Skin epidermis (tissue), 12 donors: ENCODE data around the gene GLI3.
"Not testable (repeated sequence)": the region's sequence is repeated elsewhere in the genome, so short reads cannot be mapped to it uniquely, and the experiment has no call there.

Source experiments
- H3K27ac ChIP-seq, 21 experiments: fragments of 200-600 bp; sonication (generic) in 11 of 21; one replicate each; pipeline ENCODE4 v1.5.0; 2020; ENCODE audit warnings: mild to moderate bottlenecking in 3 of 21, inconsistent platforms in 2 of 21, moderate library complexity in 2 of 21
- H3K4me3 ChIP-seq, 7 experiments: fragments of 200-600 bp; sonication (generic) in 2 of 7; one replicate each; pipeline ENCODE4 v1.5.0; 2020; ENCODE audit warnings: inconsistent platforms in 2 of 7, mild to moderate bottlenecking in 2 of 7, moderate library complexity in 1 of 7

The GLI3 gene

DNA sequence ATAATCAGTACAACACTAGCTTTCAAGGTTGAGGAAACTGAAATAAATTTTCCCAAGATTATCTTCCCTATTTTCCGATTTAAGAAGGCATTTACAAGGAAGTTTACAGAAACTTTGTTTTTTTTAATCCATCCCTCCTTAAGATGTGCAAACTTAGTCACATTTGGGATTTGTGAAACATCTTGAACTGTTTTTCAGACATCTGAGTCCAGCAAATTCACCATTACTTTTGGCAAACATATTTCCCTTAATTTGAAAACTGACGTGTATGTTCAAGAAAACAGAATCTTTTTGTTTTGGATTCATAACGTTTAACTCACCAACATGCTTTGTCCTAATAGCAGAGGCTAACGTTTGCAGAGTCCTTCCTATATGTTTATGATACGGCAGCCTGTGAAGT lies 19.5 kb downstream of the GLI3 start:
- no peak overlapping the region for H3K4me3 ChIP-seq
- H3K27ac ChIP-seq = peak overlapping the region in 11 of 21 experiments; percentile 3 to 76 (median 39)

GRCh38 chr7:42217053-42217452 lies 20.0 kb downstream of the GLI3 start:
- peak overlapping the region in 17 of 21 experiments; percentile 15 to 76 (median 56) for H3K27ac ChIP-seq
- no peak overlapping the region for H3K4me3 ChIP-seq

- Histone ChIP-seq H3K27ac (peak overlapping the region in 2 of 21 experiments; percentile 7 to 10), H3K4me3 (no peak overlapping the region)
Measured at GRCh38 chr7:42214060-42214679, 22.8 kb downstream of the GLI3 start.

GRCh38 chr7:42213093-42213492 lies 23.9 kb downstream of the GLI3 start:
- Histone ChIP-seq H3K4me3 (no peak overlapping the region), H3K27ac (peak overlapping the region in 2 of 21 experiments; percentile 7 to 14)

- no peak overlapping the region for H3K4me3 ChIP-seq
Measured at GRCh38 chr7:42212541-42213090, 24.4 kb downstream of the GLI3 start.

DNA sequence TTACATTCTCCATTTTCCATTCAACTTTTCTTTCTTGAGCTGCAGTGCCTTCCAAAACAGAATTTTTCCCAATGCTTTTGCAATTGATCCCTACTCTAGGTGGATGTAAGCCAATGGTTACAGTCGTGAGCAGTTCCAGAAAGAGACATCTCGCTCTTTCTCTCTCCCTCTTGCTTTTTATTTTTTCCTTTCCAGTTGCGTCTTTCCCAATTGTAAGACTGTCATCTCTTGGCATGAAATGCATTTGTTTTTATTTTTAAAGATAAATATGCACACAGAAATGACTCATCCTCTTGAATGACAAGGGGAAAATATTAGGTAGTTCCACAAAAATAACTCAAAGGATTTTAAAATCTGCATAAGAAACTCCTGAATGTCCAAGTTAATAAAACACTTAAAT lies 25.1 kb downstream of the GLI3 start:
- H3K27ac ChIP-seq = peak overlapping the region in 3 of 21 experiments; percentile 8 to 37 (median 19)
- H3K4me3 ChIP-seq = no peak overlapping the region

More at GRCh38 chr7:42212541-42213090, 24.4 kb downstream of the GLI3 start:
- H3K27ac ChIP-seq = peak overlapping the region in 2 of 21 experiments; percentile 7 to 37

DNA sequence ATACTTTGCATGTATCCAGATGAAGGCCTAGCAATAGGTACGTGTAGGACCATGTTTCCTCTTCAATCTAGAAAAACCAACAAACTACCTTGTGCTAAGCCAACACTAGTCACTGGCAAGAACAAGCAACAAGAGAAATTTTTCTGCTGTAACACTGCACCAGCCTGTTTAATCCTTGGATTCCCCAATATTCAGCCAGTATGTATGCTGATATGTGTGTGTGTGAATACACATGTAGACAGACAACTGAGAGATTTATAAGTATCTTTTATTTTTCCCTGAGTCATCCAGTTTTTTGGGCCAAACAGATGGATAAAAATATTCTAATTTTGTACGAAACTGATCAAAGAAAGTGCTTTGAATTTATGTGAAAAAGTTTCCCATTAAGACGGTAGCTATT lies 26.2 kb downstream of the GLI3 start:
- Histone ChIP-seq H3K4me3 (no peak overlapping the region), H3K27ac (peak overlapping the region in 3 of 21 experiments; percentile 20 to 37 (median 26))

DNA sequence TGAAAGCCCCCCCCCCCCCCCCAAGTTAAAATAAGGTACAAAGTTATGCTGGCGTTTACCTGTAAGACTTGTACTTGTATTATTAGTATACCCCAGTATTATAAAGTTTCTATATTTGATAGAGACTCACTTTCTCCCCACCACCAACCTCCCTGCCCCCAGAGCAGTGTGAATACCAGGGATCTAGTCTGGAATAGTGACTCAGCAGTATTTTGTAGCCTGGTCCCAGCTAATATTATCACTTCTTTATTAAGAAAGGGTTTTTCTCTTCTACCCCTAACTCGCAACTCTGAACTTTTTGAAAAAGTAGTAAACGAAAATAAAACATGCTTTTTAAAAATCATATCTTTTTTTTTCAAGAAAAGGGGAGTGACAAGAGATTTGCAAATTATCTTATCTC lies 26.7 kb downstream of the GLI3 start:
- H3K4me3 ChIP-seq = no peak overlapping the region
- H3K27ac ChIP-seq = peak overlapping the region in 2 of 21 experiments; percentile 26 to 37

GRCh38 chr7:42209085-42209484 lies 27.9 kb downstream of the GLI3 start:
- H3K27ac ChIP-seq = peak overlapping the region in 3 of 21 experiments; percentile 33 to 69 (median 41)
- H3K4me3 ChIP-seq = not testable (repeated sequence)

DNA sequence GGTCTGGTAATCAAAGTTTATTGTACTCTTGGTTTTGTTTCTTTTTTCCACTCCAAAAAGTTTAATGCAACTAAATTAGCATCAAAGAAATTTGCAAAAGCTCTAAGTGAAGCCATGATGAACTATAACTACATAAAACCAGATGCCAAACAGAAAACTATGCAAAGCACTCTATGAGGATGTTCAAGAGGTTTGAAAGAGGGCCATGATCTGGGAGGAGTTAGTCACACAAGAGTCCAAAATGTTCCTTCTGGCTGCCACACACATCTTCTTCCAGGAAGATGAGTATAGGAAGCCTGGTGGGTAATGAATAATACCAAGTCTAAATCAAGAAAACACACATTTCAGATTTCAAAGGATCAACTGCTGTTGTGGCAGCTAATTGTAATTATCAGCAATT lies 28.4 kb downstream of the GLI3 start:
- H3K4me3 ChIP-seq = no peak overlapping the region

GRCh38 chr7:42207420-42207819 lies 29.6 kb downstream of the GLI3 start:
- Histone ChIP-seq H3K4me3 (no peak overlapping the region), H3K27ac (peak overlapping the region in 2 of 21 experiments; percentile 40 to 42)

More for the DNA sequence above, 28.4 kb downstream of the GLI3 start:
- peak overlapping the region in 3 of 21 experiments; percentile 19 to 69 (median 55) for H3K27ac ChIP-seq

- Histone ChIP-seq H3K4me3 (no peak overlapping the region), H3K27ac (no peak overlapping the region)
Measured at GRCh38 chr7:42203336-42203735, 33.7 kb downstream of the GLI3 start.

GRCh38 chr7:42202601-42203000 lies 34.4 kb downstream of the GLI3 start:
- Histone ChIP-seq H3K27ac (no peak overlapping the region), H3K4me3 (no peak overlapping the region)

- Histone ChIP-seq H3K27ac (peak overlapping the region in 16 of 21 experiments; percentile 11 to 81 (median 46)), H3K4me3 (no peak overlapping the region)
Measured at GRCh38 chr7:42198974-42199668, 37.9 kb downstream of the GLI3 start.

DNA sequence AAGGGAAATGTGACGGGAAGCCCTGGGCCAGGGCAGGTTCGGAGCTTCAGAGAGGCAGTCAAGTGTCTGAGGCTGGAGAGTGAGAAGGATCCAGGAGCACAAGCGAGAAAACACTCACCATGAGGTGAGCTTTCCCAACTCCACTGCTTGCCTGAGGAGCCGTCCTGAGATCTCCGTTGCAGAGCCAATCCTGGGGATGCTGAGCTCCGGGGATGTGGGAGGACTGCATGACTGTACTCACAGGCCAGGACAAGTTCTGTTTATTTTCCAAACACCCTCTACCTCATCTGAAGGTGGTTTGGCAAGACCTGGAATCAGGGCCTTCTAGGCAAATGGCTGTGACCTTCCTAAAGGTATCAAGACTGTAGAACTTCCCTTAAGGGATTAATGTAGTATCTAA lies 38.7 kb downstream of the GLI3 start:
- H3K4me3 ChIP-seq = no peak overlapping the region
- peak overlapping the region in 13 of 21 experiments; percentile 13 to 72 (median 53) for H3K27ac ChIP-seq

GRCh38 chr7:42197451-42197850 lies 39.6 kb downstream of the GLI3 start:
- no peak overlapping the region for H3K4me3 ChIP-seq
- peak overlapping the region in 9 of 21 experiments; percentile 13 to 72 (median 59) for H3K27ac ChIP-seq

- Histone ChIP-seq H3K4me3 (no peak overlapping the region), H3K27ac (peak overlapping the region in 4 of 21 experiments; percentile 33 to 59 (median 46))
Measured at GRCh38 chr7:42194238-42194637, 42.8 kb downstream of the GLI3 start.

GRCh38 chr7:42193471-42194129 lies 43.4 kb downstream of the GLI3 start:
- peak overlapping the region in 8 of 21 experiments; percentile 5 to 59 (median 22) for H3K27ac ChIP-seq
- H3K4me3 ChIP-seq = no peak overlapping the region

DNA sequence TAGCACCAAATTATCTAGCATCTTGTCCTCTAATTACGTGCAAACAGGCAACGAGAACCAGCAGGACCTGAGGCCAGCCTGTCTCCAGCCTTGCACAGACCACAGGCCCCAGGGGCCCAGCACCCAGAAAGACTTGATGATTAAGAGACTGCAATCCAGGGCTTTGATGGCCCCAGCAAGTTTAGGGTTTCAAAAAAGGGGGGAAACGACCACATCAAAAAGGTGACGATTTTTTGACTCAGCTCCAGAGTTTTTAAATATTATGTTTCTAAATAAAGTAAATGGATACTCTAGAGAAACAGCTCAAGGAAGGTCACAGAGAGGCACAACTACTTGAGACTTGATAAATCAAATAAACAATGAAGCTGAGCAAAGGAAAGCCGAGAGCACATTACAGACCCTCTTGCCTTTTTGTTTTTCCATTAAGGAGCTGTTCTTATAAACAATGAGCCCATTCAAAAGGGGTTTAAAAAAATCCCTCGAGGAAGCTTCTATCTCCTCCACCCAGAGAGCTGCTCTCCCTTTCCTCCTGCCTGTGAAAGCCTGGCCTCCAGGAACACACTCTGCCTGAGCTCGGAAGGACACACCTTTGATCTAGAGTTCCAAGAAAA lies 44.1 kb downstream of the GLI3 start:
- peak overlapping the region in 11 of 21 experiments; percentile 5 to 59 (median 12) for H3K27ac ChIP-seq
- H3K4me3 ChIP-seq = no peak overlapping the region

GRCh38 chr7:42192066-42192465 lies 44.9 kb downstream of the GLI3 start:
- Histone ChIP-seq H3K27ac (no peak overlapping the region), H3K4me3 (no peak overlapping the region)
